CD4-positive, CD25-positive, alpha-beta regulatory T cell (primary cell): ENCODE measurements around the gene ARF4. TPM values are rescaled to one million over a fixed set of nuclear protein-coding genes. Genes with fewer than 3 reads are reported as not detected.

ENCODE experiments used
- ATAC-seq, 2 donors: fragments of 150-1000 bp; cut with Tn5 transposase; one replicate each; pipeline ENCODE4 v1.10.0; 2021; ENCODE audit warnings: low read depth in 2 of 2, moderate number of reproducible peaks in 2 of 2, moderate library complexity in 1 of 2
- DNase-seq, 3 donors: peaks; one replicate each; pipeline versions ENCODE4 v3.0.0 to v3.0.0-alpha.2; 2012 to 2022; ENCODE audit warnings: mixed read lengths in 1 of 3
- H3K27ac ChIP-seq: one replicate; pipeline ENCODE4 v1.7.0; 2013; ENCODE audit warnings: mild to moderate bottlenecking, low read length; ENCODE audit not compliant: insufficient read depth, poor library complexity, severe bottlenecking
- H3K27me3 ChIP-seq: one replicate; pipeline ENCODE4 v1.7.0; 2013; ENCODE audit warnings: low read length; ENCODE audit not compliant: control insufficient read depth, insufficient read depth
- H3K36me3 ChIP-seq: one replicate; pipeline ENCODE4 v1.7.0; 2013; ENCODE audit warnings: mild to moderate bottlenecking, low read length, moderate library complexity; ENCODE audit not compliant: control insufficient read depth, insufficient read depth
- H3K4me1 ChIP-seq: 2 replicates; pipeline ENCODE4 v1.7.0; 2013; ENCODE audit warnings: mild to moderate bottlenecking, low read length; ENCODE audit not compliant: insufficient read depth, control insufficient read depth, poor library complexity, severe bottlenecking
- H3K4me3 ChIP-seq: one replicate; pipeline ENCODE4 v1.7.0; 2013; ENCODE audit warnings: low read depth, mild to moderate bottlenecking, low read length, moderate library complexity
- H3K9me3 ChIP-seq, 2 experiments: 1 replicate in 1 of 2; 2 replicates in 1 of 2; pipeline ENCODE4 v1.7.0; 2013; ENCODE audit warnings: low read length in 2 of 2, mild to moderate bottlenecking in 1 of 2, moderate library complexity in 1 of 2; ENCODE audit not compliant: control insufficient read depth in 2 of 2
- H3K27ac Mint-ChIP-seq, 3 donors: one replicate each; pipeline ENCODE4 v1.8.0; 2020 to 2022; ENCODE audit warnings: mild to moderate bottlenecking in 3 of 3, mixed read lengths in 3 of 3, moderate library complexity in 2 of 3
- H3K27me3 Mint-ChIP-seq: one replicate; pipeline ENCODE4 v1.8.0; 2022; ENCODE audit warnings: mild to moderate bottlenecking, mixed read lengths
- H3K36me3 Mint-ChIP-seq: one replicate; pipeline ENCODE4 v1.8.0; 2020; ENCODE audit warnings: mixed read lengths
- H3K4me1 Mint-ChIP-seq, 4 donors: one replicate each; pipeline ENCODE4 v1.8.0; 2020 to 2022; ENCODE audit warnings: mixed read lengths in 4 of 4, mild to moderate bottlenecking in 1 of 4
- H3K4me3 Mint-ChIP-seq, 4 donors: one replicate each; pipeline ENCODE4 v1.8.0; 2020 to 2022; ENCODE audit warnings: mild to moderate bottlenecking in 4 of 4, mixed read lengths in 4 of 4, moderate library complexity in 3 of 4
- H3K9me3 Mint-ChIP-seq, 7 donors: one replicate each; pipeline ENCODE4 v1.8.0; 2020 to 2022; ENCODE audit warnings: mixed read lengths in 7 of 7, mild to moderate bottlenecking in 3 of 7, moderate library complexity in 2 of 7
- polyA plus RNA-seq, 4 donors: library from polyadenylated mRNA; unstranded; fragments of 300-500 nt; fragmentation: Illumina TruSeq; gene quantifications; one replicate each; pipeline ENCODE4 v1.2.3, GENCODE V29; 2021
- total RNA-seq: library from RNA; stranded (reverse); gene quantifications from one replicate; pipeline ENCODE4 v1.2.3, GENCODE V29; 2022

The ARF4 gene
- total and polyA plus RNA-seq, 5 donors from 2014 or later: 84.6 to 144 (median 132) TPM

- peak overlapping the region; percentile 98 to 100 (median 99) for H3K27ac Mint-ChIP-seq
- peak; percentile 2 to 78 (median 43) for DNase-seq
- peaks cover 0 to 2% (median 0%) of the 10 kb centered on the region in 7 donors for H3K9me3 Mint-ChIP-seq
- Histone ChIP-seq H3K27me3 (no peaks in the 10 kb centered on the region), H3K36me3 (peaks cover 6% of the 10 kb centered on the region), H3K4me3 (peak overlapping the region; percentile 79), H3K27ac (peak overlapping the region; percentile 94), H3K4me1 (peaks cover 43% of the 10 kb centered on the region), H3K9me3 (no peaks in the 10 kb centered on the region)
- peak overlapping the region; percentile 91 to 99 (median 96) for H3K4me3 Mint-ChIP-seq
- peak; percentile 51 to 53 for ATAC-seq
- peaks cover 23 to 61% (median 38%) of the 10 kb centered on the region in 4 donors for H3K4me1 Mint-ChIP-seq
- H3K36me3 Mint-ChIP-seq: peaks cover 16% of the 10 kb centered on the region
- H3K27me3 Mint-ChIP-seq: no peaks in the 10 kb centered on the region
These were observed 40.0 kb downstream of the ARF4 start for GRCh38 chr3:57557085-57557537.

DNA sequence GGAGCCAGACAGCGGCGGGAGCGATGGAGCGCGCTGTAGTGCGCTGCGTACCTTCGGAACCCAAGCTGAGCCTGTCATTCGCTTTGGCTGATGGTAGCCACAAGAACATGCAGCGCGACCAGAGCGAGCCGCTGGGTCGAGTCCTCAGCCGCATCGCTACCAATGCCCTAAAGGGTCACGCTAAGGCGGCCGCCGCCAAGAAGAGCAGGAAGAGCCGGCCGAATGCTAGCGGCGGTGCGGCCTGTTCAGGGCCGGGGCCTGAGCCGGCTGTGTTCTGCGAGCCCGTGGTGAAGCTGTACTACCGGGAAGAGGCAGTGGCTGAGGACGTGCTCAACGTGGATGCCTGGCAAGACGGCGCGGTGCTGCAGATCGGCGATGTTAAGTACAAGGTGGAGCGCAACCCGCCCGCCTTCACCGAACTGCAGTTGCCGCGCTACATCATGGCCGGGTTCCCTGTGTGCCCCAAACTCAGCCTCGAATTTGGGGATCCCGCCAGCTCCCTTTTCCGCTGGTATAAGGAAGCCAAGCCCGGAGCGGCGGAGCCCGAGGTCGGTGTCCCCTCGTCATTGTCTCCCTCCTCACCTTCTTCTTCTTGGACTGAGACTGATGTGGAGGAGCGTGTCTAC is 40.6 kb downstream of the ARF4 start:
- DNase-seq (peak in 2 of 3 donors; percentile 42 to 60), ATAC-seq (peak; percentile 26 to 35)
- Histone ChIP-seq H3K27me3 (no peaks in the 10 kb centered on the region), H3K27ac (peak overlapping the region; percentile 94), H3K36me3 (peaks cover 5% of the 10 kb centered on the region), H3K4me3 (peak overlapping the region; percentile 79), H3K9me3 (no peaks in the 10 kb centered on the region), H3K4me1 (peaks cover 38% of the 10 kb centered on the region)
- Mint-ChIP-seq H3K27me3 (no peaks in the 10 kb centered on the region), H3K36me3 (peaks cover 16% of the 10 kb centered on the region), H3K4me3 (peak overlapping the region; percentile 91 to 99 (median 96)), H3K27ac (peak overlapping the region; percentile 98 to 100 (median 99)), H3K4me1 (peaks cover 22 to 57% (median 36%) of the 10 kb centered on the region in 4 donors), H3K9me3 (peaks cover 0 to 2% (median 0%) of the 10 kb centered on the region in 7 donors)

- DNase-seq (peak; percentile 76 to 92 (median 85)), ATAC-seq (peak; percentile 73 to 74)
- Mint-ChIP-seq H3K36me3 (peaks cover 16% of the 10 kb centered on the region), H3K27me3 (no peaks in the 10 kb centered on the region), H3K9me3 (peaks cover 0 to 2% (median 0%) of the 10 kb centered on the region in 7 donors), H3K4me3 (peak within 1 kb of the TSS; percentile 91 to 99 (median 96)), H3K27ac (peak within 1 kb of the TSS; percentile 98 to 100 (median 99)), H3K4me1 (peaks cover 20 to 52% (median 33%) of the 10 kb centered on the region in 4 donors)
- Histone ChIP-seq H3K27ac (peak within 1 kb of the TSS; percentile 94), H3K4me3 (peak within 1 kb of the TSS; percentile 79), H3K27me3 (no peaks in the 10 kb centered on the region), H3K9me3 (no peaks in the 10 kb centered on the region), H3K36me3 (peaks cover 5% of the 10 kb centered on the region), H3K4me1 (peaks cover 36% of the 10 kb centered on the region)
These were observed 41.2 kb downstream of the ARF4 start, which contains the start of gene PDE12 for GRCh38 chr3:57555738-57556458. Gene PDE12, plus strand, starts transcription at chr3:57556274. Its CDS starts 106 bp downstream, at chr3:57556380.

DNA sequence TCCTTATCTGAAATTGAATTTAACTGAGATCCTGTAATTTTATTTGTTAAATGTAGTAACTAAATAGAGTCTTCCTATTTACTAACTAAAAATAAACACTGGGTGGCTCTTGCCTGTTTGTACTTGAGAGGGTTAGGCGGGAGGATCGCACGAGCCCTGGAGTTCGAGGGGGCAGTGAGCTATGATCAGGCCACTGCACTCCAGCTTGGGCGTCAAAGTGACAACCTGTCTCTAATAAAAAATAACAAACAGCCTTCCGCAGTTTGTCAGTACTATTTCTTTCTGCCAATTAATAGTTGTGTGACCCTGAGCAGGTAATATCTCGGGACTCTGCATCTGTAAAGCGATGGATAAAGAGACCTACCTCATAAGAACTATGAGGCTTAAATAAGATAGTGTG is 41.8 kb downstream of the ARF4 start:
- H3K9me3 Mint-ChIP-seq: peaks cover 0 to 2% (median 0%) of the 10 kb centered on the region in 7 donors
- Histone ChIP-seq H3K9me3 (no peaks in the 10 kb centered on the region), H3K4me3 (peak overlapping the region; percentile 79), H3K4me1 (peaks cover 36% of the 10 kb centered on the region), H3K27me3 (no peaks in the 10 kb centered on the region), H3K27ac (peak overlapping the region; percentile 94), H3K36me3 (peaks cover 5% of the 10 kb centered on the region)
- peaks cover 16% of the 10 kb centered on the region for H3K36me3 Mint-ChIP-seq
- peak overlapping the region; percentile 98 to 100 (median 99) for H3K27ac Mint-ChIP-seq
- ATAC-seq: no peak
- peak overlapping the region; percentile 91 to 99 (median 96) for H3K4me3 Mint-ChIP-seq
- DNase-seq: no peak
- no peaks in the 10 kb centered on the region for H3K27me3 Mint-ChIP-seq
- H3K4me1 Mint-ChIP-seq: peaks cover 18 to 46% (median 30%) of the 10 kb centered on the region in 4 donors

- peaks cover 0 to 4% (median 0%) of the 10 kb centered on the region in 4 donors for H3K4me1 Mint-ChIP-seq
- no peak overlapping the region for H3K4me3 ChIP-seq
- no peaks in the 10 kb centered on the region for H3K4me1 ChIP-seq
- no peak for ATAC-seq
- no peak overlapping the region for H3K4me3 Mint-ChIP-seq
- H3K27ac Mint-ChIP-seq: no peak overlapping the region
- H3K27ac ChIP-seq: no peak overlapping the region
- no peaks in the 10 kb centered on the region for H3K36me3 ChIP-seq
- peaks cover 3% of the 10 kb centered on the region for H3K27me3 ChIP-seq
- H3K27me3 Mint-ChIP-seq: no peaks in the 10 kb centered on the region
- H3K9me3 ChIP-seq: no peaks in the 10 kb centered on the region
- H3K36me3 Mint-ChIP-seq: no peaks in the 10 kb centered on the region
- H3K9me3 Mint-ChIP-seq: no peaks in the 10 kb centered on the region
- DNase-seq: no peak
These were observed 50.5 kb downstream of the ARF4 start for GRCh38 chr3:57546616-57547015.

DNA sequence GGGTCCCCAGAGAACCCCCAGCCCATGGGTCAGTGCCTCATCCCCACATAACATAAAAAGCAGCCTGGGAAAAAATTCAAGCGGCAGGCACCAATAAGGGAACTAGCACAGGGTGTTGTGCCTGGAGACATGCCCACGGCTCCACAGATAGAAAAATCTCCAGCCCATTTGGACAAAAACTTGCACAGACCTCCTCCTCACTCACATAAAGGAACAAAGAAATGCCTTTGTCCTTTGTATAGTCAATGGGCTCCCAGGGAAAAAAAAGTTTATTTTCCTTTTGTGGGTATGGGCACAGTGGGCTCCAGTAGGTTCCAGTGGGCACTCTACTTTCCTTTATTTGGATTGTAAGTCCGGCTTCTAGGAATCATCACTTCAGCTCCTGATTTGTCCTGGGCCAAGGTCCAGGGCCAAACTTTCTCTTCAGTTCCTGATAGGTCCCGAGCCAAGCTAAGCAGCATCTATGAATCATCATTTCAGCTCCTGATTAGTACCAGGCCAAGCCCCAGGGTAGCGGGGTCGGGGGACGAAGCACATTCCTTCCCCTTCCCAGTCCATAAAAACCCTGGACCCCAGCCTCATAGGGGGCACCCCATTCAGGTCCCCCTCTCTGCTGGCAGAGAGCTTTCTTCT is 51.4 kb downstream of the ARF4 start:
- DNase-seq (no peak), ATAC-seq (no peak)
- Mint-ChIP-seq H3K4me3 (no peak overlapping the region), H3K27me3 (no peaks in the 10 kb centered on the region), H3K9me3 (no peaks in the 10 kb centered on the region), H3K36me3 (no peaks in the 10 kb centered on the region), H3K27ac (no peak overlapping the region), H3K4me1 (peaks cover 0 to 4% (median 0%) of the 10 kb centered on the region in 4 donors)
- no peaks in the 10 kb centered on the region for H3K36me3 ChIP-seq
- peaks cover 3% of the 10 kb centered on the region for H3K27me3 ChIP-seq
- H3K9me3 ChIP-seq: no peaks in the 10 kb centered on the region
- no peak overlapping the region for H3K4me3 ChIP-seq
- no peaks in the 10 kb centered on the region for H3K4me1 ChIP-seq
- no peak overlapping the region for H3K27ac ChIP-seq

DNA sequence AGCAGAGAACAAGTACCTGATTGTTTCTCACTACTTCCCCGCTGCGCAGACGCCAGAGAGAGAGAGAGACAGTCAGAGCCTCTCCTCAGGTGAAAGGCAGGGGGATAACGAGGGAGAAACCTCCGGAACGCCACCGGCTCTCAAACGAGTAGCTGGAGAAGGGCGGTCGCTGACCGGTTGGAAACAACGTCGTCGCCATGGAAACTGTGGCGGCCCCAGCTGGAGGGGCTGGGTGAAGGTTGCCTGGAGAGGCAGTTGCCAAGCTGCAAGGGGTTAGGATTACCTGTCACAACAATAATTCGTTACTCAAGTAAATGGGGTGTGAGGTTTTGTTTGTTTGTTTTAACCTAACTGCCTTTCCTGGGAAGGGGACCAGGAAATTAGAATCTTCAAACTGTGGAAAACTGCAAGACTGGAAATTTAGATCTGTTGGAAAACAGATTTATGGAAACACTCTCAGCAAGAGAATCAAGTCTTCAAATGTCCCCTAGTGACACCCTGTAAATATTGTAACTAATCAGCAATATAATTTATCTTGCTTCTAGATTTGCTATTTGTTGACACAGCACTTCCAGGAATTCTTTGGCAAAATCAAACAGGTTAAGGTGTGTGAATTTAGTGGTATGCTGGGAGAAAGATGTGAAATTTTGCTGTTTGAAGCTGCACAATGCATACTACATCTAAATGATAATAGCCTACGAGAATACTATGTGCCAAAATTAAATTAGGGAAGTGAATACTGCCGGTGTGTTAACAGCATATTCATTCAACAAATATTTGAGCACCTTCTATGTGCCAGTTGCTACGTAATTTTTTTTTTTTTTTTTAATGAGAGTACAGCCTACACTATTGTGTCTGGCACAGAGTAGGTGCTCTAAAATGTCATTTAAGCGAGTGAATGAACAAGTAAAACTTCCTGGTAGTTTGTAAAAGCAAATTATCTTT is 52.7 kb downstream of the ARF4 start, which contains the start of gene DNAH12:
DNAH12 (minus strand) TSS at position 164 of the 945 bp plus-strand sequence. CDS start 1,474 bp downstream, outside the sequence.
- Mint-ChIP-seq H3K4me3 (no peak within 1 kb of the TSS), H3K27me3 (no peaks in the 10 kb centered on the region), H3K4me1 (peaks cover 0 to 4% (median 0%) of the 10 kb centered on the region in 4 donors), H3K9me3 (no peaks in the 10 kb centered on the region), H3K27ac (no peak within 1 kb of the TSS), H3K36me3 (no peaks in the 10 kb centered on the region)
- Histone ChIP-seq H3K27ac (no peak within 1 kb of the TSS), H3K4me1 (no peaks in the 10 kb centered on the region), H3K9me3 (no peaks in the 10 kb centered on the region), H3K36me3 (no peaks in the 10 kb centered on the region), H3K27me3 (peaks cover 3% of the 10 kb centered on the region), H3K4me3 (no peak within 1 kb of the TSS)
- no peak for ATAC-seq
- no peak for DNase-seq
